Heart left ventricle (tissue), 13 donors: ENCODE measurements around the gene IL4R.
"Not testable (repeated sequence)": the region's sequence is repeated elsewhere in the genome, so short reads cannot be mapped to it uniquely, and the experiment has no call there.

Experiments used
- POLR2A ChIP-seq, 2 donors: fragments of 450-650 bp; IDR thresholded peaks; one replicate each; pipeline ENCODE4 v1.6.1; 2017; ENCODE audit warnings: antibody characterized with exemption in 2 of 2, mild to moderate bottlenecking in 2 of 2, moderate library complexity in 2 of 2
- TF ChIP-seq, protein P1 (sequence below), 12 donors: fragments of 200-600 bp; sonication (generic) in 4 of 12; IDR thresholded peaks; one replicate each; pipeline versions ENCODE4 v1.5.0 to v1.8.0; 2018 to 2022; ENCODE audit warnings: antibody characterized with exemption in 12 of 12, mild to moderate bottlenecking in 5 of 12
- donor health status: ischemic (EF 13 %, LVEDD 7.1; RV severe dilation, severe dysfunction).
- donor health status: DM: no; HTN: yes; CAD: no.
- donor health status: DM: no; HTN: no; CAD: no.
- donor health status: ischemic (EF 25% LVEDD 6.9; RV normal size, moderate dysfunction).
- donor health status: ischemic (EF 25% LVEDD 5.7; RV mildly dilated, moderate dysfunction).
- donor health status: ischemic (EF 35%, LVEDD 5.7; RV mildly dilated, moderate dysfunction).
- donor health status: nonischemic (EF 11% LVEDD 7.7; RV severe dilation, severe dysfunction).
- donor health status: DM: yes; HTN: yes; CAD: no.
- donor health status: PGD.
- donor health status: ischemic (EF 29% LVEDD 5.4; RV normal size, mild dysfunction).
- donor health status: nonischemic (EF 23%, LVEDD 6.1; RV moderate dilation, normal function).

DNA sequence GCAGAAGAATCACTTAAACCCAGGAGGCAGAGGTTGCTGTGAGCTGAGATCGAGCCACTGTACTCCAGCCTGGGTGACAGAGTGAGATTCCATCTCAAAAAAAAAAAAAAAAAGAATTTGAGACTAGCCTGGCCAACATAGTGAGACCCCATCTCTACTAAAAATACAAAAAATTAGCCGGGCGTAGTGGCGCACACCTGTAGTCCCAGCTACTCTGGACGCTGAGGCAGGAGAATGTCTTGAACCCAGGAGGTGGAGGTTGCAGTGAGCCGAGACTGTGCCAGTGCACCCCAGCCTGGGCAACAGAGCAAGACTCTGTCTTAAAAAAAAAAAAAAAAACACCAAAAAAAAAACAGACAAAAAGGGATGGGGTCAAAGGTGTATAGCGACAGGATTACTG is 41.1 kb upstream of the IL4R start:
- TF ChIP-seq, protein P1, sequence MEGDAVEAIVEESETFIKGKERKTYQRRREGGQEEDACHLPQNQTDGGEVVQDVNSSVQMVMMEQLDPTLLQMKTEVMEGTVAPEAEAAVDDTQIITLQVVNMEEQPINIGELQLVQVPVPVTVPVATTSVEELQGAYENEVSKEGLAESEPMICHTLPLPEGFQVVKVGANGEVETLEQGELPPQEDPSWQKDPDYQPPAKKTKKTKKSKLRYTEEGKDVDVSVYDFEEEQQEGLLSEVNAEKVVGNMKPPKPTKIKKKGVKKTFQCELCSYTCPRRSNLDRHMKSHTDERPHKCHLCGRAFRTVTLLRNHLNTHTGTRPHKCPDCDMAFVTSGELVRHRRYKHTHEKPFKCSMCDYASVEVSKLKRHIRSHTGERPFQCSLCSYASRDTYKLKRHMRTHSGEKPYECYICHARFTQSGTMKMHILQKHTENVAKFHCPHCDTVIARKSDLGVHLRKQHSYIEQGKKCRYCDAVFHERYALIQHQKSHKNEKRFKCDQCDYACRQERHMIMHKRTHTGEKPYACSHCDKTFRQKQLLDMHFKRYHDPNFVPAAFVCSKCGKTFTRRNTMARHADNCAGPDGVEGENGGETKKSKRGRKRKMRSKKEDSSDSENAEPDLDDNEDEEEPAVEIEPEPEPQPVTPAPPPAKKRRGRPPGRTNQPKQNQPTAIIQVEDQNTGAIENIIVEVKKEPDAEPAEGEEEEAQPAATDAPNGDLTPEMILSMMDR (IDR thresholded peaks at IDR 0.05), result not testable (repeated sequence)
- not testable (repeated sequence) for TF ChIP-seq POLR2A (IDR thresholded peaks at IDR 0.05)
